ENCODE results near the gene SYNC.
A peak's percentile ranks its signal among the peaks of the same experiment; 100 is the strongest.
"Not testable (repeated sequence)": the region's sequence is repeated elsewhere in the genome, so short reads cannot be mapped to it uniquely, and the experiment has no call there.

The SYNC gene

DNA sequence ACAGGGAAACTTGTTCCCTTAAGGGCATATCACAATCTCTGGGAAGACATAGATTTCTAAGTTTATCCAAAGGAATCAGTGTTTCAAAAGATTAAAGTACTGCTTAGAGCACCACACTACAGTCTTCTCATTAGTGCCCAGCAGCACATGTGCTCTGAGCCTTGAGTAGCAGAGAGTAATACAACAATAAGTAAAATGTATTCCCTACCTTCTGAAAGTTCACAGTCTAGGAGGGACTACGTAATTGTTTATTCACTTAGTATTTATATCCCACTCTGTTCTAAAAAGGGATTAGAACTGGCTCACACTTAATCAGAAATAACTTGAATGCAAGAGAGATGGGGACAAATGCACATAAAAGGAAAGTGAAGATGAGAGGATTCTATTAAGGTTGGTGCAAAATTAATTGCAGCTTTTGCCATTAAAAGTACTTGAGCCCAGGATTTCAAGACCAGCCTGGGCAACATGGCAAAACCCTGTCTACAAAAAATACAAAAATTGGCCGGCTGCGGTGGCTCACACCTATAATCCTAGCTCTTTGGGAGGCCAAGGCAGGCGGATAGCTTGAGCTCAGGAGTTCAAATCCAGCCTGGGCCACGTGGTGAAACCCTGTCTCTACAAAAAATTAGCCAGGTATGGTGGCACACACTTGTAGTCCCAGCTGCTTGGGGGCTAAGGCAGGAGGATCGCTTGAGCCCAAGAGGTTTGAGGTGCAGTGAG, 9.0 kb downstream of the SYNC start:
- DNase-seq (ENCODE audit: low spot score): no peak

DNA sequence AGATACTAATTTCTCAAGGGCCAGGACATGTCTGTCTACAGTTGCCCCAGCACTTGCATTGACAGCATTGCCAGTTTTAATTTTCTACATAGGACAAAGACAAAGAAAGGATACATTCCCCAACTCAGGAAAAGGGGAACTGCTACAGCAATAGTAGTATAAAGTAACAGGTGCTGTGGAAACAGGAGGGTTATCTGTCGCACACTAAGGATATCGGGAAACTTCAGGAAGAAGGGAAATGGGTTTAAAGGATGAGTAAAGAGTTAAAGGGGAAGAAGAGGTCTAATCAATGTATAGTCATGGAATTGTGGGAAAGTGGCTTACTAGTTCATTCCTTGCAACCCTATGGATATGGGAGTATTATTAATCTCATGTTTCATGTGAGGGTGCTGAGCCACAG, 16.2 kb downstream of the SYNC start:
- no peak for DNase-seq (ENCODE audit: low spot score)

GRCh38 chr1:32685498-32685897, 17.1 kb downstream of the SYNC start:
- DNase-seq (ENCODE audit: low spot score): no peak

GRCh38 chr1:32684167-32684811, 18.3 kb downstream of the SYNC start:
- DNase-seq (ENCODE audit: low spot score): peak; percentile 54

DNA sequence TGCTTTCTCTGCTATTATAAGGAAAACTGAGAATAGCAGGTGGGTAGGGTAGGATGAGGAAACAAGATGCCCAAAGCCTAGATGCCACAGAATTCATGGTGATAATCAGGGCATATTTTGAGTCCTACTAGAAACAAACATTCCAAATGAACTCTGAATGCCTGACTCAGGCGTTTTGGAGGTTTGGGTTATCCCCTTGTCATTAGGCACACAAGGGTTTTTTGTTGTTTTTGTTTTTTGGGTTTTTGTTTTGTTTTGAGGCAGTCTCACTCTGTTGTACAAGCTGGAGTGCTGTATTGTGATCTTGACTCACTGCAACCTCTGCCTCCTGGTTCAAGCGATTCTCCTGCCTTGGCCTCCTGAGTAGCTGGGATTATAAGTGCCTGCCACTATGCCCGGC, 19.2 kb downstream of the SYNC start:
- DNase-seq (ENCODE audit: low spot score): no peak

DNA sequence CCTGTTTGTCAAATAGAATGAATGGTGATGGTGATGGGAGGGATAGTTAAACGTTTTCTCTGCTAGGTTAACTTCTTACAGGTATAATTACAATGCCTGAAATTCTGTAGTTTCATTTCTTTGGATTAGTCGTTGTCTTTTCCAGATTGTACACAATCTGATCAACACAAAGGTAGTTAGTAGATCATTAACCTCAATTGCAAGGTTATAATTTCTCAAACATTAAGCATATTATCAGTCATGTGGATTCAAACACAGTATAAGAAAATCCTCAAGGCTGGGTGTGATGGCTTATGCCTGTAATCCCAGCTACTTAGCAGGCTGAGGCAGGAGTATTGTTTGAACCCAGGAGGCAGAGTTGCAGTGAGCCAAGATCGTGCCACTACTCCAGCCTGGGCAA, 20.6 kb downstream of the SYNC start:
- no peak for DNase-seq (ENCODE audit: low spot score)

GRCh38 chr1:32681509-32681908, 21.1 kb downstream of the SYNC start:
- DNase-seq (ENCODE audit: low spot score): peak; percentile 30

- no peak for DNase-seq (ENCODE audit: low spot score)
Observed at GRCh38 chr1:32680642-32681041, 21.9 kb downstream of the SYNC start.

DNA sequence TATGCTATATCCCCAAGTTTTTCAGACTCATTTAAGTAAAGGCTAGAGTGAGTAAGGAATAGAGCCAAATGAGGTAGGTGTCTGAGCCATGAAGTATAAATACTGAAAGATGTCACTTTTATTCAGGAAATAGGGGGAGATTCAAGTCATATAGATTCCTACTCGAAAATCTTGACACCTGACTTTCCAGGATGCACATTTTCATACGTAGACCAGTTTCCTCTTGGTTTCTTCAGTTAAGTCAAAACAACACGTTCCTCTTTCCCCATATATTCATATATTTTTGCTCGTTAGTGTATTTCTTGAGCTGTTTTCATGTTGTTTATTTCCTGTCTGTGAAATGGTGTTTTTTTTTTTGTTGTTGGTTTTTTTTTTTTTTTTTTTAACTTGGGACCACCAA, 22.6 kb downstream of the SYNC start:
- DNase-seq (ENCODE audit: low spot score): not testable (repeated sequence)

DNA sequence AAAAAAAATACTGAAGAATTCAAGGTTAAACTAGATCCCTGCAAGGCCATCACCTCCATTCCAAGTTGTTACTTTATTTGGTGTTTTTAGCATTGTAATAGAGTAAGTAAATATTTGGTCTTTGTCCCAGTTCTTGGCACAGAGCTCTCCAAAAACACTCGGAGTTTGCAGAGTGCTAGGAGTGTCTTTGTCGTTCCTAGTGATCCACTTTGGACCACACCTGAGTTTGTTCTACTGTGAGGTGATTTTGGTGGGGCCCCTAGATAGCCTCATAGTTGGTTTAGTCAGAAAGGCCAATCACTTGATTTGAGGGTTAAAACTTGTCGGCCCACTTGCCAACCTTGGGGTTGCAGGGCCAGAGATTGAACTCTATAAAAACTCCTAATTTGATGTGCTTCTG, 25.6 kb downstream of the SYNC start:
- DNase-seq (ENCODE audit: low spot score): no peak

DNA sequence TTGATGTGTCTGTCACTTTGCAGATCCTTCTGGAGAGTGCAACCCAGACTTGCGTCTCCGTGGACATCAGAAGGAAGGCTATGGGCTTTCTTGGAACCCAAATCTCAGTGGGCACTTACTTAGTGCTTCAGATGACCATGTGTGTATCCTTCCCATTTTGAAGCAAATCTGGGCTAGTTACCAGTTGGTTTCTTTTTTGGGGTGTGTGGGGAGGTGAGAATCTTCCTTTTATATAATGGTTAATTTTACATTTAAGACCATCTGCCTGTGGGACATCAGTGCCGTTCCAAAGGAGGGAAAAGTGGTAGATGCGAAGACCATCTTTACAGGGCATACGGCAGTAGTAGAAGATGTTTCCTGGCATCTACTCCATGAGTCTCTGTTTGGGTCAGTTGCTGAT, 33.9 kb downstream of the SYNC start:
- not testable (repeated sequence) for DNase-seq (ENCODE audit: low spot score)

- no peak for DNase-seq (ENCODE audit: low spot score)
Observed at GRCh38 chr1:32666901-32667566, 35.5 kb downstream of the SYNC start.

DNA sequence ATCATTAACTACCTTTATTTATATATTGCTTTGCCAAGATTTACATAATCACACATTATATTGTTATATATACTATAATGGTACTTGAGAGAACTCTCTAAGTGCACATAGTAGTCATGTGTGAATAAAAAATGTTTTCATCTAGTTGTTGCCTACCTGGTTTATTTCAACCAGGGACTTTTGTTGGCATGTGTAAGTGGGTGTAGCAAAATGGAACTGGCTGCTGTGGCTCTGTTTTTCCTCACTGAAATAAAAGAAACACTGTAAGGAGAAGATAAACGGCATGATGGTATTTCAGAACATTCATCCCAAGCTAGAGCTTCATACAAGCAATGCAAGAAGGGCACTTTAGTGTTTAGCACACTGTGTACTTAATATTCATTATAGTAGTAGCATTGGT, 36.7 kb downstream of the SYNC start:
- DNase-seq (ENCODE audit: low spot score): no peak

GRCh38 chr1:32659581-32659980, 43.0 kb downstream of the SYNC start:
- DNase-seq (ENCODE audit: low spot score): no peak

GRCh38 chr1:32652244-32652962, 50.2 kb downstream of the SYNC start:
- DNase-seq (ENCODE audit: low spot score): no peak

DNA sequence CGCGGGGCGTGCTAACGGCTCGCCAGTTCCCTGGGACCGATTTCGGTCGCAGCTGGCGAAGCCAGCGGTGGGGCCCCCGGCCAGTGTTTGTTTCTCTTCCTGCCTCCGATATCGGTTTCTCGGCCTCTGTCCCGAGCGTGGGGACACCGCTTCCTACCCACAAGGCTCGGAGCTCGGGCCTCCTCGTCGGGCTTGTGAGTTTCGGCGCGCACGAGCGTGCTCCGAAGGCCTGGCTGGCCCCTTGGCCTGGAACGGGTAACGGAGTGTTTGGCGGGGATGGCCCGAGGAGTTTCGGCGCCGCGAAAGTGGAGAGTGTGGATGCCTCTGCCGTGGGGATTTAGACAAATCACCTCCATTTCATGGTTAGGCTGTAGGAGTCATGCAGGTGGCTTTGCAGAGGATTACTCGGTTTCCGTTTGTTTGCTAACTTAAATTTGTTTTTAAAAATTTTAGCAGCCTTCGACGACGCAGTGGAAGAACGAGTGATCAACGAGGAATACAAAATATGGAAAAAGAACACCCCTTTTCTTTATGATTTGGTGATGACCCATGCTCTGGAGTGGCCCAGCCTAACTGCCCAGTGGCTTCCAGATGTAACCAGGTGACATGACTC, 51.0 kb downstream of the SYNC start:
- peak; percentile 27 for DNase-seq (ENCODE audit: low spot score)

DNA sequence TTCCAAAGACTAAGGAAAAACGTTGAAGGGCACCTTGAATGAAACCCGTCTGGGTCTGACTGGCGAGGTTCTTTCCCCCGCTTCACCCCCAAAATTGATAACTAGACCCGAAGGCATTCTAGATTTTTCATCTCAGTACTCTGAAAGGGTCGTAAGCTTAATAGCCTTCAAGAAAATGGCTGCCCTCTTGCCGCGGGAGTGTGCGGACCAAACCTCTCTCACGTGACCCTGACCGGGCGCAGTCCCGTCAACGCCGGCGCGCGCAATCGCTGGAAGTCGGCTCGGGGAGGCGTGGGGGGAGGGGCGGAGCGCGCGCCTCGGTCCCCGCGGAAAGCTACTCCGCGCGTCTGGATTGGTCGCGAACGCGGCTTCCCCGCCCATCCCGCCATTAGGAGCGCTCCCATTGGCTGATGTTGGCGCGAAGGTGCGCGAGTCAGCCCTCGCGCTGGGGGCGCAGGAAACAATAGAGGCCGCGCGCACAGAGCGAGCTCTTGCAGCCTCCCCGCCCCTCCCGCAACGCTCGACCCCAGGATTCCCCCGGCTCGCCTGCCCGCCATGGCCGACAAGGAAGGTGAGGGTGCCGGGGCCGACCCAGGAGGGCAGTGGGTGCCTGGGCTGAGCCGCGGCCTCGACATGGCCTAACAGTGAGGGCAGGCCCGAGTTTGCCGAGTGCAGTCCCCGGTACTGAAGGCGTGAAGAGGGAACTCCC, 51.7 kb downstream of the SYNC start, which contains the start of gene RBBP4:
Gene RBBP4 (plus strand): TSS at position 457 of the 709 bp plus-strand sequence. CDS start 99 bp downstream, at position 556.
- peak; percentile 97 for DNase-seq (ENCODE audit: low spot score)

- DNase-seq (ENCODE audit: low spot score): peak; percentile 97
Observed at GRCh38 chr1:32650248-32650751, 52.3 kb downstream of the SYNC start, which contains the start of gene ZBTB8OS. Gene ZBTB8OS, minus strand, starts transcription at chr1:32650550. Its CDS starts 21 bp downstream, at chr1:32650529.

DNA sequence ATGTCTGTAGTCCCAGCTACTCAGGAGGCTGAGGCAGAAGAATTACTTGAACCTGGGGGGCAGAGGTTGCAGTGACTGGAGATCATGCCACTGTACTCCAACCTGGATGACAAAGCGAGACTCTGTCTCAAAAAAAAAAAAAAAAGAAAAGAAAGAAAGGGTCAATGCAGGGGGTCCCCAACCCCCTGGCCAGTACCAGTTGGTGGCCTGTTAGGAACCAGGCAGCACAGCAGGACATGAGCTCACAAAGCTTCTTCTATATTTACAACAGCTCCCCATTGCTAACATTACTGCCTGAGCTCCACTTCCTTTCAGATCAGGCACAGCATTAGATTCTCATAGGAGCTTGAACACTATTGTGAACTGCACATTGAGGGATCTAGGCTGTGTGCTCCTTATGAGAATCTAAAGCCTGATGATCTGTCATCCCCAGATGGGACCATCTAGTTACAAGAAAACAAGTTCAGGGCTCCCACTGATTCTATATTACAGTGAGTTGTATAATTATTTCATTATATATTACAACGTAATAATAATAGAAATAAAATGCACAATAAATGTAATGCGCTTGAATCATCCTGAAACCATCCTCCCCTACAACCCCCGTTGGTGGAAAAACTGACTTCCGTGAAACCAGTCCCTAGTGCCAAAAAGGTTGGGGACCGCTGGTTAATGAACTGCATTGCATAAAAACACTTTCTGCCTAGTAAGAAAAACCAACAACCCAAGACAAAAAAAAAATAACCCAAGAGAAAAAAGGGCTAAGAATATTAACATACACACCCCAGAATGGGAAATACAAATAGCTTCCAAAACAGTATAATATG, 55.0 kb downstream of the SYNC start:
- no peak for DNase-seq (ENCODE audit: low spot score)

GRCh38 chr1:32644426-32644825, 58.1 kb downstream of the SYNC start:
- DNase-seq (ENCODE audit: low spot score): no peak

All from Ammon's horn (tissue), 1 donor.